ENCODE measurements around the gene ARHGAP18.

Gene ARHGAP18

DNA sequence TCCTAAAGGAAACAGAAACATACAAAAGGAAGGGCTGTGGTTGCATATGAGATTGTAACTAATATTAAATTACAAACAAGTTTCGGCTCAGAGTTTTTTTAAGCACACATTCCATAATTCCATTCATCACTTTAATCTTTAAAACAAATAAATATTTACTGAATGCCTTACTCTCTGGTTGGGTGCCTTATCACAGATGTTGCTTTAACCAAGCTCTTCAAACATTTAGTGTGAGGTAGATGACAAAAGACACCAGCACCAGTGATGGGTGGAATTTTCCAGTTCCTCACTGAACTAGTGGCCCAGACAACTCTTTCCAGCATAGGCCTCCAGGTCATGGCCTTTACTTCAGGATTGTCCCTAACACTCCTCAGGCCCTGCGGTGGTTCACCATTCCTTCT is 58.7 kb downstream of the ARHGAP18 start:
- H3K27me3 ChIP-seq (ENCODE audit: insufficient read depth, insufficient read length): no peaks in the 10 kb centered on the region
- DNase-seq (ENCODE audit: low read depth, low spot score): no peak
- H3K36me3 ChIP-seq (ENCODE audit: insufficient read depth, insufficient read length, low read length): no peaks in the 10 kb centered on the region
- H3K9me3 ChIP-seq (ENCODE audit: insufficient read depth, low read length): no peaks in the 10 kb centered on the region
- TF ChIP-seq YY1 (IDR thresholded peaks at IDR 0.05; ENCODE audit: insufficient read depth, insufficient read length) (no peak), SUZ12 (IDR thresholded peaks at IDR 0.05; ENCODE audit: extremely low read depth, insufficient read depth, insufficient read length) (no peak), ZNF274 (IDR thresholded peaks at IDR 0.05; ENCODE audit: low read depth, low read length) (no peak)
- H3K4me1 ChIP-seq (ENCODE audit: insufficient read depth, insufficient read length): no peaks in the 10 kb centered on the region
- H3K9ac ChIP-seq (ENCODE audit: insufficient read length, low read depth): no peak overlapping the region
- no peak overlapping the region for H3K4me3 ChIP-seq (ENCODE audit: insufficient read length, low read depth)

- TF ChIP-seq YY1 (IDR thresholded peaks at IDR 0.05; ENCODE audit: insufficient read depth, insufficient read length) (no peak), ZNF274 (IDR thresholded peaks at IDR 0.05; ENCODE audit: low read depth, low read length) (no peak), SUZ12 (IDR thresholded peaks at IDR 0.05; ENCODE audit: extremely low read depth, insufficient read depth, insufficient read length) (no peak)
These were observed 61.0 kb downstream of the ARHGAP18 start for GRCh38 chr6:129648819-129649491.

GRCh38 chr6:129647044-129647443 is 62.9 kb downstream of the ARHGAP18 start:
- no peaks in the 10 kb centered on the region for H3K4me1 ChIP-seq (ENCODE audit: insufficient read depth, insufficient read length)
- H3K27me3 ChIP-seq (ENCODE audit: insufficient read depth, insufficient read length): no peaks in the 10 kb centered on the region
- no peaks in the 10 kb centered on the region for H3K9me3 ChIP-seq (ENCODE audit: insufficient read depth, low read length)
- H3K9ac ChIP-seq (ENCODE audit: insufficient read length, low read depth): no peak overlapping the region
- TF ChIP-seq YY1 (IDR thresholded peaks at IDR 0.05; ENCODE audit: insufficient read depth, insufficient read length): no peak
- no peak for TF ChIP-seq ZNF274 (IDR thresholded peaks at IDR 0.05; ENCODE audit: low read depth, low read length)
- no peak for TF ChIP-seq SUZ12 (IDR thresholded peaks at IDR 0.05; ENCODE audit: extremely low read depth, insufficient read depth, insufficient read length)
- no peaks in the 10 kb centered on the region for H3K36me3 ChIP-seq (ENCODE audit: insufficient read depth, insufficient read length, low read length)
- H3K4me3 ChIP-seq (ENCODE audit: insufficient read length, low read depth): no peak overlapping the region
- no peak for DNase-seq (ENCODE audit: low read depth, low spot score)

More at GRCh38 chr6:129648819-129649491, 61.0 kb downstream of the ARHGAP18 start:
- no peaks in the 10 kb centered on the region for H3K9me3 ChIP-seq (ENCODE audit: insufficient read depth, low read length)
- H3K4me3 ChIP-seq (ENCODE audit: insufficient read length, low read depth): no peak overlapping the region
- no peaks in the 10 kb centered on the region for H3K27me3 ChIP-seq (ENCODE audit: insufficient read depth, insufficient read length)
- no peaks in the 10 kb centered on the region for H3K36me3 ChIP-seq (ENCODE audit: insufficient read depth, insufficient read length, low read length)
- H3K9ac ChIP-seq (ENCODE audit: insufficient read length, low read depth): no peak overlapping the region
- DNase-seq (ENCODE audit: low read depth, low spot score): no peak
- H3K4me1 ChIP-seq (ENCODE audit: insufficient read depth, insufficient read length): no peaks in the 10 kb centered on the region

DNA sequence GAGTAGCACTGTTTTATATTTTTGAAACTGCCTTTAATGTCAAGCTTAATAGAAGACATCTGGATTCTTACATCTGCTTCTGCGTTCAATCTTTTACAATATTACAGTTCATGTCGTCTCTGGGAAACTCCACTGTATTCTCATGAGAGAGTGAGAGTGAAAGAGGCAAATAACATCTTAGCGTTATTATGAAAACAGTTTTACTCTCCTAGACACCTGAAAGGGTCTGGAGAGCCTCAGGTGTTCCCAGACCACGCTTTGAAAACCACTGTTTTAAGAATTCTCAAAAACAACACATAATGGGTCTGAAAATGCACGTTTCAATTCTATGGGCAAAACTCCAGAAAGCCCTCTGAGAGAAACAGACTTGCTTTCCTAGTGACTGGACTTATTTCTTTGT is 63.3 kb downstream of the ARHGAP18 start:
- no peaks in the 10 kb centered on the region for H3K9me3 ChIP-seq (ENCODE audit: insufficient read depth, low read length)
- H3K9ac ChIP-seq (ENCODE audit: insufficient read length, low read depth): no peak overlapping the region
- H3K4me1 ChIP-seq (ENCODE audit: insufficient read depth, insufficient read length): no peaks in the 10 kb centered on the region
- TF ChIP-seq ZNF274 (IDR thresholded peaks at IDR 0.05; ENCODE audit: low read depth, low read length) (no peak), SUZ12 (IDR thresholded peaks at IDR 0.05; ENCODE audit: extremely low read depth, insufficient read depth, insufficient read length) (no peak), YY1 (IDR thresholded peaks at IDR 0.05; ENCODE audit: insufficient read depth, insufficient read length) (no peak)
- H3K4me3 ChIP-seq (ENCODE audit: insufficient read length, low read depth): no peak overlapping the region
- DNase-seq (ENCODE audit: low read depth, low spot score): no peak
- H3K27me3 ChIP-seq (ENCODE audit: insufficient read depth, insufficient read length): no peaks in the 10 kb centered on the region
- no peaks in the 10 kb centered on the region for H3K36me3 ChIP-seq (ENCODE audit: insufficient read depth, insufficient read length, low read length)

- no peaks in the 10 kb centered on the region for H3K36me3 ChIP-seq (ENCODE audit: insufficient read depth, insufficient read length, low read length)
- H3K9me3 ChIP-seq (ENCODE audit: insufficient read depth, low read length): no peaks in the 10 kb centered on the region
- no peak for DNase-seq (ENCODE audit: low read depth, low spot score)
- no peak overlapping the region for H3K9ac ChIP-seq (ENCODE audit: insufficient read length, low read depth)
- no peaks in the 10 kb centered on the region for H3K27me3 ChIP-seq (ENCODE audit: insufficient read depth, insufficient read length)
- no peaks in the 10 kb centered on the region for H3K4me1 ChIP-seq (ENCODE audit: insufficient read depth, insufficient read length)
- H3K4me3 ChIP-seq (ENCODE audit: insufficient read length, low read depth): no peak overlapping the region
- TF ChIP-seq SUZ12 (IDR thresholded peaks at IDR 0.05; ENCODE audit: extremely low read depth, insufficient read depth, insufficient read length): no peak
- no peak for TF ChIP-seq ZNF274 (IDR thresholded peaks at IDR 0.05; ENCODE audit: low read depth, low read length)
- TF ChIP-seq YY1 (IDR thresholded peaks at IDR 0.05; ENCODE audit: insufficient read depth, insufficient read length): no peak
These were observed 64.0 kb downstream of the ARHGAP18 start for GRCh38 chr6:129645830-129646579.

DNA sequence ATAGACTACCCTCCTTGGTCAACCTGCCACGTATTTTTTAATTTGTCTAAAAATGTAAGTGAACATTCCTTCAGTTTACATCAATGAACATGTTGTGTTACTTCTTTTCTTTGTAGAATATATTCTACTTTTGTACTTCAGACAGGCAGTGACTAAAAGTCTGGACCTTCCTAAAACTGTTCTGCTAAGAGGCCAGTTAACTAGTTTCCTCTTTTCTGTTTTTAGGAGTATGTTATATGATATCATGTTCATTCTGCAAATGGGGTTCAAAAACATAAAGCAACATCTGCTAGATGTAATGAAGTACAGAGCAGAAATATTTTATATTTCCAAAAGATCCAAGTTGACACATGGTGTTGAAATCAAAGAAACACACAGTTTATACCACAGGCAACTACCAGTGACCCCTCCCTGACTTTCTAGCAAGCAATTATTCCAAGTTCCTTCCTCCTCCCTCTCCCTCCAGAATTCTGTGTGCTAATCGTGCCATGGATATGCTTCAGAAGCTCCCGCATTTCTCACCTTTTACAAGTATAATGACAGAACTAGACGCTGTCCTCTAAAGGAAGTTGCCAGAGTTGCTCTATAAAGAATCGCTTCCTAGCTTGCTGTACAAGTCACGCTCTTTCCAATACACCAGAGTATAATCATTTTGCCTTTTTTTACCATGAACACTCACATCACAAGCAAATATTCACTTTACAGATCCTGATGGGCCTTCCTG is 64.7 kb downstream of the ARHGAP18 start:
- Histone ChIP-seq H3K9ac (ENCODE audit: insufficient read length, low read depth) (no peak overlapping the region), H3K9me3 (ENCODE audit: insufficient read depth, low read length) (no peaks in the 10 kb centered on the region), H3K4me3 (ENCODE audit: insufficient read length, low read depth) (no peak overlapping the region), H3K27me3 (ENCODE audit: insufficient read depth, insufficient read length) (no peaks in the 10 kb centered on the region), H3K4me1 (ENCODE audit: insufficient read depth, insufficient read length) (no peaks in the 10 kb centered on the region), H3K36me3 (ENCODE audit: insufficient read depth, insufficient read length, low read length) (no peaks in the 10 kb centered on the region)
- no peak for TF ChIP-seq SUZ12 (IDR thresholded peaks at IDR 0.05; ENCODE audit: extremely low read depth, insufficient read depth, insufficient read length)
- TF ChIP-seq YY1 (IDR thresholded peaks at IDR 0.05; ENCODE audit: insufficient read depth, insufficient read length): no peak
- no peak for TF ChIP-seq ZNF274 (IDR thresholded peaks at IDR 0.05; ENCODE audit: low read depth, low read length)
- no peak for DNase-seq (ENCODE audit: low read depth, low spot score)

DNA sequence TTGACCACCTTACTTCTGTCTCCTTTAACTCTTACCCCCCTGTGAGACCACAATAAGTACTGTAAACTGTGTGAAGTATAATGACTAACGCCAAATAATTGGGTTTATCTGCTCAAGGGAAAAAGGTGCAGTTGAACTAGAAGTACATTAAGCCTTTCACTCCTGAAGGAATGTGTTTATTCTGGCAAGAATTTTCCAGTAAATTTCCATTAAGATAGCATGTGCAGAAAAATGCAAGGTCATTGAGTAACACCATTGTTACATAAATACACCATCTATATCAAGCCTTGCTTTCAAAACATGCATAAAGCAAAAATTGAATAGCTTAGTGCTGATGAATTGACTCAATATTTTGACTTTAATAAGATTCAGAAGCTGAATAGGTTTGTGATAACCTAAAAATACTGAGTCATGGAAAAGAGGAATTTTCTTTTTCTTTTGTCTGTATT is 65.4 kb downstream of the ARHGAP18 start:
- DNase-seq (ENCODE audit: low read depth, low spot score): no peak
- no peaks in the 10 kb centered on the region for H3K27me3 ChIP-seq (ENCODE audit: insufficient read depth, insufficient read length)
- H3K4me3 ChIP-seq (ENCODE audit: insufficient read length, low read depth): no peak overlapping the region
- no peaks in the 10 kb centered on the region for H3K9me3 ChIP-seq (ENCODE audit: insufficient read depth, low read length)
- no peak overlapping the region for H3K9ac ChIP-seq (ENCODE audit: insufficient read length, low read depth)
- no peak for TF ChIP-seq ZNF274 (IDR thresholded peaks at IDR 0.05; ENCODE audit: low read depth, low read length)
- TF ChIP-seq SUZ12 (IDR thresholded peaks at IDR 0.05; ENCODE audit: extremely low read depth, insufficient read depth, insufficient read length): no peak
- no peak for TF ChIP-seq YY1 (IDR thresholded peaks at IDR 0.05; ENCODE audit: insufficient read depth, insufficient read length)
- H3K36me3 ChIP-seq (ENCODE audit: insufficient read depth, insufficient read length, low read length): no peaks in the 10 kb centered on the region
- no peaks in the 10 kb centered on the region for H3K4me1 ChIP-seq (ENCODE audit: insufficient read depth, insufficient read length)
